ENCODE data around the gene REST. TPM values are rescaled to one million over a fixed set of nuclear protein-coding genes. Genes with fewer than 3 reads are reported as not detected.
A peak's percentile ranks its signal among the peaks of the same experiment; 100 is the strongest.

REST gene
- total and polyA plus RNA-seq, 2 donors (not counting 1 experiment from before 2014, with no cell fraction given) = 30.5 to 33.0 TPM

- peak within 1 kb of the TSS; percentile 62 for H2AFZ ChIP-seq (ENCODE audit: low read length)
- peak within 1 kb of the TSS; percentile 49 to 99 (median 98) for H3K4me3 ChIP-seq (replicated peaks in 1 of 4; ENCODE audit: control extremely low read depth in 1 of 4, insufficient read depth in 1 of 4, low read depth in 3 of 4, low read length in 4 of 4)
- peaks cover 4% of the 10 kb centered on the region for H3K36me3 ChIP-seq (ENCODE audit: control insufficient read depth, insufficient read depth, low read length)
- peak within 1 kb of the TSS; percentile 98 for H3K27ac ChIP-seq (ENCODE audit: insufficient read depth, low read length)
- no peak for TF ChIP-seq CTCF (conservative IDR thresholded peaks at IDR 0.05 in 1 of 2, IDR thresholded peaks at IDR 0.05 in 1 of 2; ENCODE audit: low read depth in 1 of 2, low read length in 2 of 2)
- no peak for TF ChIP-seq EZH2 (IDR thresholded peaks at IDR 0.05; ENCODE audit: low read length, missing control alignments)
- no peaks in the 10 kb centered on the region for H3K9me3 ChIP-seq (ENCODE audit: control insufficient read depth, insufficient read depth, low read depth, low read length)
- peak within 1 kb of the TSS; percentile 93 for H3K4me2 ChIP-seq (ENCODE audit: extremely low read depth, insufficient read depth, low read length)
- H4K20me1 ChIP-seq (ENCODE audit: control insufficient read depth, extremely low read depth, insufficient read depth, low read length) = no peaks in the 10 kb centered on the region
- peak within 1 kb of the TSS; percentile 87 for H3K9ac ChIP-seq (ENCODE audit: insufficient read depth, low read length)
- peaks cover 5% of the 10 kb centered on the region for H3K4me1 ChIP-seq (ENCODE audit: control insufficient read depth, extremely low read depth, insufficient read depth, low read length)
- H3K79me2 ChIP-seq (ENCODE audit: control insufficient read depth, insufficient read depth, low read length) = peaks cover 61% of the 10 kb centered on the region
- DNase-seq (ENCODE audit: low read depth in 2 of 2) = peak; percentile 98 to 99
- H3K27me3 ChIP-seq (ENCODE audit: control insufficient read depth, insufficient read depth, low read length) = no peaks in the 10 kb centered on the region
Observed at GRCh38 chr4:56977321-56978012, 69.8 kb downstream of the REST start, which contains the start of gene NOA1. TSS of gene NOA1 (minus strand) at chr4:56977606. CDS start at chr4:56977585, 21 bp downstream.

- H4K20me1 ChIP-seq (ENCODE audit: control insufficient read depth, extremely low read depth, insufficient read depth, low read length) = no peaks in the 10 kb centered on the region
- no peak for TF ChIP-seq EZH2 (IDR thresholded peaks at IDR 0.05; ENCODE audit: low read length, missing control alignments)
- TF ChIP-seq CTCF (conservative IDR thresholded peaks at IDR 0.05 in 1 of 2, IDR thresholded peaks at IDR 0.05 in 1 of 2; ENCODE audit: low read depth in 1 of 2, low read length in 2 of 2) = no peak
Observed at GRCh38 chr4:56978750-56979303, 71.1 kb downstream of the REST start, which contains the start of gene POLR2B. TSS of gene POLR2B (plus strand) at chr4:56978896. CDS start at chr4:56978986, 90 bp downstream.

GRCh38 chr4:56979421-56980072, 71.8 kb downstream of the REST start:
- DNase-seq (ENCODE audit: low read depth in 2 of 2) = no peak
- Histone ChIP-seq H2AFZ (ENCODE audit: low read length) (no peak overlapping the region), H4K20me1 (ENCODE audit: control insufficient read depth, extremely low read depth, insufficient read depth, low read length) (no peaks in the 10 kb centered on the region), H3K4me1 (ENCODE audit: control insufficient read depth, extremely low read depth, insufficient read depth, low read length) (peaks cover 5% of the 10 kb centered on the region), H3K9ac (ENCODE audit: insufficient read depth, low read length) (peak overlapping the region; percentile 87), H3K27me3 (ENCODE audit: control insufficient read depth, insufficient read depth, low read length) (no peaks in the 10 kb centered on the region), H3K79me2 (ENCODE audit: control insufficient read depth, insufficient read depth, low read length) (peaks cover 81% of the 10 kb centered on the region), H3K4me3 (replicated peaks in 1 of 4; ENCODE audit: control extremely low read depth in 1 of 4, insufficient read depth in 1 of 4, low read depth in 3 of 4, low read length in 4 of 4) (peak overlapping the region; percentile 49 to 99 (median 98)), H3K27ac (ENCODE audit: insufficient read depth, low read length) (peak overlapping the region; percentile 98), H3K36me3 (ENCODE audit: control insufficient read depth, insufficient read depth, low read length) (peaks cover 3% of the 10 kb centered on the region), H3K9me3 (ENCODE audit: control insufficient read depth, insufficient read depth, low read depth, low read length) (no peaks in the 10 kb centered on the region), H3K4me2 (ENCODE audit: extremely low read depth, insufficient read depth, low read length) (peak overlapping the region; percentile 79)
- TF ChIP-seq EZH2 (IDR thresholded peaks at IDR 0.05; ENCODE audit: low read length, missing control alignments) (no peak), CTCF (conservative IDR thresholded peaks at IDR 0.05 in 1 of 2, IDR thresholded peaks at IDR 0.05 in 1 of 2; ENCODE audit: low read depth in 1 of 2, low read length in 2 of 2) (no peak)

More at GRCh38 chr4:56978750-56979303, 71.1 kb downstream of the REST start, which contains the start of gene POLR2B:
- Histone ChIP-seq H3K4me2 (ENCODE audit: extremely low read depth, insufficient read depth, low read length) (peak within 1 kb of the TSS; percentile 79), H3K27ac (ENCODE audit: insufficient read depth, low read length) (peak within 1 kb of the TSS; percentile 98), H3K4me1 (ENCODE audit: control insufficient read depth, extremely low read depth, insufficient read depth, low read length) (peaks cover 5% of the 10 kb centered on the region), H3K79me2 (ENCODE audit: control insufficient read depth, insufficient read depth, low read length) (peaks cover 74% of the 10 kb centered on the region), H3K36me3 (ENCODE audit: control insufficient read depth, insufficient read depth, low read length) (peaks cover 3% of the 10 kb centered on the region), H2AFZ (ENCODE audit: low read length) (peak within 1 kb of the TSS; percentile 99), H3K27me3 (ENCODE audit: control insufficient read depth, insufficient read depth, low read length) (no peaks in the 10 kb centered on the region), H3K9ac (ENCODE audit: insufficient read depth, low read length) (peak within 1 kb of the TSS; percentile 87), H3K4me3 (replicated peaks in 1 of 4; ENCODE audit: control extremely low read depth in 1 of 4, insufficient read depth in 1 of 4, low read depth in 3 of 4, low read length in 4 of 4) (peak within 1 kb of the TSS; percentile 49 to 99 (median 98)), H3K9me3 (ENCODE audit: control insufficient read depth, insufficient read depth, low read depth, low read length) (no peaks in the 10 kb centered on the region)
- peak; percentile 87 to 96 for DNase-seq (ENCODE audit: low read depth in 2 of 2)

Data from fibroblast of lung (primary cell).